NCI-H82 treated with DMSO at 0.1 percent for 48 hours (cell line): ENCODE results near the gene DMAC2L.
A peak's percentile ranks its signal among the peaks of the same experiment; 100 is the strongest.

ENCODE experiments used
- DNase-seq: peaks from one replicate; lab custom pipeline; 2025; ENCODE audit not compliant: unreplicated experiment; lab: John Stamatoyannopoulos, UW

DMAC2L gene

GRCh38 chr14:50321009-50321660 lies 9.0 kb downstream of the DMAC2L start:
- peak; percentile 76 for DNase-seq

- no peak for DNase-seq
Measured at GRCh38 chr14:50331596-50331995, 19.5 kb downstream of the DMAC2L start.

- no peak for DNase-seq
Measured at GRCh38 chr14:50333014-50333509, 20.9 kb downstream of the DMAC2L start.

- no peak for DNase-seq
Measured at GRCh38 chr14:50334211-50334610, 22.1 kb downstream of the DMAC2L start.

GRCh38 chr14:50335389-50335788 lies 23.3 kb downstream of the DMAC2L start:
- DNase-seq: peak; percentile 48

GRCh38 chr14:50335989-50336824 lies 24.1 kb downstream of the DMAC2L start:
- DNase-seq: peak; percentile 35

GRCh38 chr14:50338587-50338986 lies 26.5 kb downstream of the DMAC2L start:
- no peak for DNase-seq

- DNase-seq: no peak
Measured at GRCh38 chr14:50339178-50339804, 27.2 kb downstream of the DMAC2L start.

- no peak for DNase-seq
Measured at GRCh38 chr14:50340045-50340444, 27.9 kb downstream of the DMAC2L start.

- no peak for DNase-seq
Measured at GRCh38 chr14:50340963-50341362, 28.8 kb downstream of the DMAC2L start.

GRCh38 chr14:50342221-50343078 lies 30.3 kb downstream of the DMAC2L start:
- DNase-seq: peak; percentile 29

- no peak for DNase-seq
Measured at GRCh38 chr14:50343434-50343833, 31.3 kb downstream of the DMAC2L start.

- DNase-seq: no peak
Measured at GRCh38 chr14:50344116-50344775, 32.1 kb downstream of the DMAC2L start.

- DNase-seq: no peak
Measured at GRCh38 chr14:50344876-50345563, 32.9 kb downstream of the DMAC2L start.

- no peak for DNase-seq
Measured at GRCh38 chr14:50345846-50346422, 33.8 kb downstream of the DMAC2L start.

GRCh38 chr14:50347521-50347920 lies 35.4 kb downstream of the DMAC2L start:
- DNase-seq: no peak

GRCh38 chr14:50348933-50349332 lies 36.8 kb downstream of the DMAC2L start:
- no peak for DNase-seq

- no peak for DNase-seq
Measured at GRCh38 chr14:50350975-50351374, 38.9 kb downstream of the DMAC2L start.

GRCh38 chr14:50352584-50352983 lies 40.5 kb downstream of the DMAC2L start:
- DNase-seq: no peak
